KBM-7 (cell line): ENCODE results near the gene EIF3B.
"Not testable (repeated sequence)": the region's sequence is repeated elsewhere in the genome, so short reads cannot be mapped to it uniquely, and the experiment has no call there.

Experiments used
- DNase-seq: peaks from one replicate; pipeline ENCODE4 v3.0.0-alpha.2; 2015
- in situ Hi-C: fragments of 300-500 bp; cut with MboI; formaldehyde crosslinking; loops from 2 replicates; pipeline ENCODE4 v1.14.3; 2020; ENCODE audit warnings: low sequenced_read_pairs, low pct_unique_long_range_greater_than_20kb, mixed read lengths

Gene EIF3B

DNA sequence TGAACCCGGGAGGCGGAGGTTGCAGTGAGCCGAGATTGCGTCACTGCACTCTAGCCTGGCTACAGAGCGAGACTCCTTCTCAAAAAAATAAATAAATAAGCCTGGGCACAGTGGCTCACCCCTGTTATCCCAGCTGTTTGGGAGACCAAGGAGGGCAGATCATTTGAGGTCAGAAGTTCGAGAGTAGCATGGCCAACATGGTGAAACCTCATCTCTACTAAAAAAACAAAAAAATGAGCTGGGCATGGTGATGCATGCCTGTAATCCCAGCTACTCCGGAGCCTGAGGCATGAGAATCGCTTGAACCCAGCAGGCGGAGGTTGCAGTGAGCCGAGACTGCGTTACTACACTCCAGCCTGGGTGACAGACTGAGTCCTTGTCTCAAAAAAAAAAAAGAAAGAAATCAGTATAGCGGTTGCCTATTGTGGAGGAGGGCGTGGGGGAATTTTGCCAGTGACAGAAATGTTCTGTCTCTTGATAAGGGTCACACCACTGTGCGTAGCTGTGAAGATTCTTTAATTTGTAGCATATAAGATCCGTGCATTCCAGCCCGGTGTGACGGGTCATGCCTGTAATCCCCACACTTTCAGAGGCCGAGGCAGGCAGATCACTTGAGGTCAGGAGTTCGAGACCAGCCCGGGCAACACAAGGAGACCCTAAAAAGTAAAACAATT lies 17.9 kb upstream of the EIF3B start:
- DNase-seq: no peak
- in situ Hi-C loops: no loop called here

DNA sequence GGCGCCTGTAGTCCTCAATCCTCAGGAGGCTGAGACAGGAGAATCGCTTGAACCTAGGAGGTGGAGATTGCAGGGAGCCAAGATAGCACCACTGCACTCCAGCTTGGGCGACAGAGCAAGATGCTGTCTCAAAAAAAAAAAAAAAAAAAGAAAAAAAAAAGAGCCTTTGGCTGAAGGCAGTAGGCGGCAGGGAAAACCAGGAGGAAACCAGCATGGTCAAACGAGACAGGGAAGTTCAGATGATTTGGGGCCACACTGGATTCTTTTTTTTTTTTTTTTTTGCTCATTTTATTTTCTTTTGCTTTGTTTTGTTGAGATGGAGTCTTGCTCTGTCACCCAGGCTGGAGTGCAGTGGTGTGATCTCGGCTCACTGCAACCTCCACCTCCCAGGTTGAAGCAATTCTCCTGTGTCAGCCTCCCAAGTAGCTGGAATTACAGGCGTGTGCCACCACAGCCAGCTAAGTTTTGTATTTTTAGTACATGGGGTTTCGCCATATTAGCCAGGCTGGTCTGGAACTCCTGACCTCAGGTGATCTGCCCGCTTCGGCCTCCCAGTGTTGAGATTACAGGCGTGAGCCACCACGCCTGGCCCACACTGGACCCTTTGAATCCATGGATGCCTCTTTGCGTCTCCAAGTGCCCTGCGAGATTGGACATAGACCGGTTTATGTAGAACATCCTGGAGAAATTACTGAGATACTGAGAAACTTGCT lies 7.1 kb upstream of the EIF3B start:
- in situ Hi-C loops, DNase-seq: not testable (repeated sequence)

GRCh38 chr7:2350055-2350454 lies 4.6 kb upstream of the EIF3B start:
- in situ Hi-C loops: no loop called here
- no peak for DNase-seq

- in situ Hi-C loops: no loop called here
- no peak for DNase-seq
Observed at GRCh38 chr7:2350861-2351260, 3.8 kb upstream of the EIF3B start.

DNA sequence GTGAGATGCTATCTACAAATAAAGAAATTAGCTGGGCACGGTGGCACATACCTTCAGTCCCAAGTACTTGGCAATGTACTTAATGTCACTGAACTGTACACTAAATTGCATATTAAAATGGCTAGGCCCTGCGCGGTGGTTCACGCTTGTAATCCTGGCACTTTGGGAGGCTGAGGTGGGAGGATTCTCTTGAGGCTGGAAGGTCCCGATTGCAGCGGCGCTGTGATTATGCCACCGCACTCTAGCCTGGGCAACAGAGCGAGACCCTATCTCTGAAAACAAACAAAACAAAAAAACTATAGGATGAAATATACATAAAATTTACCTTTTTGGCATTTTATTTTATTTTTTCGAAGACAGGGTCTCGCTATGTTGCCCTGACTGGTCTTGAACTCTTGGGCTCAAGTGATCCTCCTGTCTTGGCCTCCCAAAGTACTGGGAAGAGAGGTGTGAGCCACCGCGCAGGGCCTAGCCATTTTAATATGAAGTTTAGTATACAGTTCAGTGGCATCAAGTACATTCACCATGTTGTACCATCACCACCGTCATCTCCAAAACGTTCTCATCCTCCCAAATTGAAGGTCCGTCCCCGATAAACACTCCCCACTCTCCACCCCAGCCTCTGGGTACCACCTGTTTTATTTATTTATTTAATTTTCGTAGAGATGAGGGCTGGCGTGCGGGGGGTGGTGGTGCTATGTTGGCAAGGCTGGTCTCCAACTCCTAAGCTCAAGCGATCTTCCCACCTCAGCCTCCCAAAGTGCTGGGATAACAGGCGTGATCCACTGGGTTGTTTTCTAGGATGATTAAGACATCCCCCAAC lies 1.3 kb upstream of the EIF3B start:
- in situ Hi-C loops: no loop called here
- DNase-seq: no peak

GRCh38 chr7:2353936-2354185 lies 766 bp upstream of the EIF3B start:
- in situ Hi-C loops: no loop called here
- peak; percentile 93 for DNase-seq

DNA sequence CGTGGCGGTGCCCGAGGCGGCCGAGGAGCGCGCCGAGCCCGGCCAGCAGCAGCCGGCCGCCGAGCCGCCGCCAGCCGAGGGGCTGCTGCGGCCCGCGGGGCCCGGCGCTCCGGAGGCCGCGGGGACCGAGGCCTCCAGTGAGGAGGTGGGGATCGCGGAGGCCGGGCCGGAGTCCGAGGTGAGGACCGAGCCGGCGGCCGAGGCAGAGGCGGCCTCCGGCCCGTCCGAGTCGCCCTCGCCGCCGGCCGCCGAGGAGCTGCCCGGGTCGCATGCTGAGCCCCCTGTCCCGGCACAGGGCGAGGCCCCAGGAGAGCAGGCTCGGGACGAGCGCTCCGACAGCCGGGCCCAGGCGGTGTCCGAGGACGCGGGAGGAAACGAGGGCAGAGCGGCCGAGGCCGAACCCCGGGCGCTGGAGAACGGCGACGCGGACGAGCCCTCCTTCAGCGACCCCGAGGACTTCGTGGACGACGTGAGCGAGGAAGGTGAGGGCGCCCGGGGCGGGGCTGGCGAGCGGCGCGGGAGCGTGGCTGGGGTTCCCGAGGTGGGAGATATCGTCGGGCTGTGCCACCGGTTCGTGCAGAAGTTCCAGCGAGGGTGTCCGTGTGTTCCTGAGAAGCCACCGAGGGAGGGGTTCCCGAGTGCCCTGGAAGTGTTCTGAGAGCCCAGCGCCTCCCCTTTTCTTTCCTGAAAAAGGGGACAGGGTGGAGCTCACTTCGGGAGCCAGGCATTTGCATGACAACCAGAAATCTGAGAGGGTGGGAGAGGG lies 495 bp downstream of the EIF3B start:
- in situ Hi-C loops: no loop called here
- DNase-seq: peak; percentile 26

- DNase-seq: no peak
- in situ Hi-C loops: no loop called here
Observed at GRCh38 chr7:2355705-2356008, 1.0 kb downstream of the EIF3B start.

DNA sequence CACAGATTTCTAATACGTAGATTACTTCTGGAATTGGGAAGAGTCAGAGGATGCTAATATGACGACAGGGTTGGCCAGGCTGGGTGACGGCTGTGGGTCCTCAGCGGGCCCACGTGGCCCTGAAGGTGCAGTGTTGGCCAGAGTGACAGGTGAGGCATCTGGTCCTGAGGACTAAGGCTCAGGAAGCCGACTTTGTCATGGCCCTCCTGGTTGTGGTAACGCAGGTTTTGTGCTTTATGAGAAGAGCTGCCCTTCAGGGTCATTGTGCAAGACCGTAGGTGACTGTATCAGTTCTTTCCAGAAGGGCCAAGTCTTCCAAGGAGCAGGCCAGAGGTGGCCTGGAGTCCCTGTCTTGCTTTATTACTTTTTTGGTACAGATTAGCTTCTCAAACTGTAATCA lies 2.5 kb downstream of the EIF3B start:
- in situ Hi-C loops: no loop called here
- DNase-seq: no peak

- in situ Hi-C loops: no loop called here
- no peak for DNase-seq
Observed at GRCh38 chr7:2357571-2357970, 2.9 kb downstream of the EIF3B start.

- no peak for DNase-seq
- in situ Hi-C loops: no loop called here
Observed at GRCh38 chr7:2358968-2359527, 4.4 kb downstream of the EIF3B start.

DNA sequence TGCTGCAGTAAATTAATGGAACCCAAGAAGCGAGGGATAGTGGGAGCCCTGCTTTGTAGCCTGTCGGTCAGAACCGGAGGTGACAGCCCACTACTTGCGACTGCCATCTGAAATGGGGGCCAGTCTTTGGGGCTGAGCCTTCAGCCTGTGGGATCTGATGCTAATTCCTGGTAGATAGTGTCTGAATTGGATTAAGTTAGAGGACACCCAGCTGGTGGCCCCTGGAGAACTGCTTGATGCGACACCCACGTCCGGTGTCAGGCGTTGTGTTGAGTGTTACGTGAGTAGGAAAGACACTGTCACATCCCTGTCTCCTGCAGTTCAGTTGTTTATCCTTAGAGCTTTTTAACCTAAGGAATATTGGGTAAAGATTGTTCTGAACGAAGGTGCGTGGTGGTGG lies 5.0 kb downstream of the EIF3B start:
- in situ Hi-C loops: no loop called here
- DNase-seq: no peak

GRCh38 chr7:2360796-2361195 lies 6.2 kb downstream of the EIF3B start:
- DNase-seq: no peak
- in situ Hi-C loops: no loop called here

DNA sequence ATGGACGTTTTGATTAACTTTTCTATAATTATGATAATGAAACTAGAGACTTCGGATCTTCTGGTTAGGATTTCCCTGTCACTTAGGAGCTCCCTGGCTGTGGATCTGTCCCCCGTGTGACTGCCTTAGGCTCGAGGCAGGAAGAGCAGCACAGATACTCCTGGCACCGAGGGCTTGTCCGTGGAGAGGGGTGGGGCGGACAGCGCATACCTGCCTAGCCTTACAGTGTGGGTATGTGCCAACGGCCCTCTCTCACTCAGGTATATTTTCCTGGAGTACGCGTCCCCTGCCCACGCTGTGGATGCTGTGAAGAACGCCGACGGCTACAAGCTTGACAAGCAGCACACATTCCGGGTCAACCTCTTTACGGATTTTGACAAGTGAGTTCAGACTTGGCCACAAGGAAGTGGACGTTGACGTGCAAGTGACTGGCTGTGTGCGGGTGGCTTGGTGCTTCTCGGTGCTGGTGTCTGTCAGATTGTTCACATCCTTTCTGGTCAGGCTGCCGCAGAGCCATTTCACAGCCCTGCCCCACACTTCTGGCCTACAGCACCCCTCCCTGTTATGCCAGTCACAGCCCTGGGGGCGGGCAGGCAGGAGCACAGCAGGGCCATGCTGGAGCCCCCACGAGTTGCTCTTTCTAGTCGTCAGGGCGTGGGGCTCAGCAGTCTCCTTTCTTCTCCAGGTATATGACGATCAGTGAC lies 7.9 kb downstream of the EIF3B start:
- in situ Hi-C loops: no loop called here
- DNase-seq: no peak

DNA sequence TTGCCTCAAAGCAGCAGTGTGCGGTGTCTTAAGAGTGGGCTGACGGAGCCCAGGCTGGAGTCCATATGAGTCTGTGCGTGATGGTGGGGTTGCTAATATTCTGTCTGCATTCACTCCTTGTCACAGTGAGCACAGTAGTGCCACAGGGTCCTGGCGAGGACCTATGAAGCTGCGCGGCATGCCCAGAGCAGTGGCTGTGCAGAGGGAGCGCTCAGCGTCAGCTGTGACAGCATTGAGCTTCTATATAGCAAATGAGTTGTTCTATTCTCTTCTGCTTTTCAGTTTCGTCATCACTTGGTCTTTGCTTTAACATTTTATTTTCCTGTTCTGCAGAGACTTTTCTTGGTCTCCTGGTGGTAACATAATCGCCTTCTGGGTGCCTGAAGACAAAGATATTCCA lies 14.5 kb downstream of the EIF3B start:
- DNase-seq: no peak
- in situ Hi-C loops: no loop called here

DNA sequence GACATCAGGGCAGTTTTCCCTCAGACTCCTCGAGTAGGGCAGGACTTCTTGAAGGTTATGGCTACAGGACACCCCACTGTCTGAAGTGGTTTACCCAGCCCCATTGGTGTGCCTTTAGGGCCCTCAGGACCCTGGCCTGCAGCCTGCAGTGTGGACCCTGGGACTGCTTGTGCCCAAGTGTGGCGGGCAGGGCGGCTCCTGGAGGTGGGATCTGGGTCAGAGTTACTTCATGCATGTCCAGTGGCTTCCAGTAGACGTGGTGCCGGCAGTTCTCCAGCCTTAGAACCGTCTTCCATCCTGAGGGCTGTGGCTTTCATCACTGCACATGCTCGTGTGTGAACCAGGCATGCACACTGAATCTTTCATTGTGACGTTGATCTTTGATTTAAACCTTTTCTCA lies 16.7 kb downstream of the EIF3B start:
- DNase-seq: no peak
- in situ Hi-C loops: no loop called here

DNA sequence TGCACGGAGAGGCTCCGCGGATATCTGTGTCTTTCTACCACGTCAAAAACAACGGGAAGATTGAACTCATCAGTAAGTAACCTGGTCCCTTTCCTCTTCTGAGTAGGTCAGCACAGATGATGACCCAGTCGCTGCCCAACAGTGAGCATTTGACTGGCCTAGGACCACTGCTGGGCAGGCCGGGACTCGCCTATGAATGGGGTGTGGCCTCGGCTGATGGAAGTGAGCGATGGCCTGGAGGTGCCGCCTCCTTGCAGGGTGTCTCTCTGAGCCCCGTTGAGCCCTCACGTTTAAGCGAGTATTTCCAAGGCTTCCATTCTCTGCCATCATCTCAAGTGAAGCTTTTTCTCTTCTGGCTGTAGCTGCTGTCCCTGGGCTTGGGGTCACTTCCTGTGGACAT lies 18.1 kb downstream of the EIF3B start:
- in situ Hi-C loops: no loop called here
- no peak for DNase-seq

DNA sequence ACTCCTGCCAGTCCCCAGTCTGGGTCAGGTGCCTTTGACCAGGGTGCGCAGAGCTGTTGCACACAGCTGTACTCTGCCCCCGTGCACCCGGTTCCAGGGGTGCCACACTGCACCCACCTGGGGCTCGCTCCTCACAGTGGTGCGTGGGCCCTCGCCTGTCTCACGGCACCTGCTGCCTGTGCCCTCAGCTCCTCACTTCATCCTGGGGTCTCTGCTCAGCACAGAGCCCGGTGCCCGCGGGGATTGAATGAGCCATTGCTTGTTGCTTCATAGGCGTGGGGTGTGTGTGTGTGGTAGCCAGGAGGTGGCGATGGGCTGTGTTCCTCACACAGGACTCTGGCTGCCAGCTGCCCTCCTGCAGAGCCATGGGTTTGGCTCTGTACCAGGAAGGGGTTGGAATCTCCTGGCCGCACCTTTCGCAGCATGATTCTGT lies 18.5 kb downstream of the EIF3B start:
- in situ Hi-C loops: no loop called here
- no peak for DNase-seq

DNA sequence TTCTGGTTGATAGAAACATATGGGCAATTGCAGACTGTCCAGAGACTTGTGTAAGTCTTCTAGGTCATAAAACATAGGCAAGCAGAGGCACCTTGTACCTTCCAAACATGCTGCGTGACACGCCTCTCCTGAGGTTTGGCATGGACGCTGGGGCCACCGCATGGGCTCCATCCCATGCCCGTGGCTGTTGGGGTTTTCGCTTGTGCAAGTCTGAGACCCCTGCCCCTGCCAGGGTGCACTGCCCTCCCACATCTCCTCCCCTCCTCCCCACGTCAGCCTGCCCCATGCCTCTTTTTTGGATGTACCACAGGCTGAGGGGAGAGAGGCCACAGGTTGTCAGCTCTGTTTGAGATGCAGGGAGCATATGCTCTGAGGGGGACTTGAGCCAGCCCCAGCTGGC lies 19.0 kb downstream of the EIF3B start:
- no peak for DNase-seq
- in situ Hi-C loops: no loop called here
